IPS-18c (cell line): ENCODE results near the gene RBBP8NL.

Experiments used
- H3K4me3 ChIP-seq: 2 replicates; pipeline ENCODE4 v1.7.0; 2013; ENCODE audit warnings: low read depth, mild to moderate bottlenecking, low read length, moderate library complexity; ENCODE audit not compliant: insufficient read depth
- H3K9me3 ChIP-seq: one replicate; pipeline ENCODE4 v1.6.1; 2013; ENCODE audit warnings: mild to moderate bottlenecking, low read length, moderate library complexity; ENCODE audit not compliant: control insufficient read depth, insufficient read depth

The RBBP8NL gene

GRCh38 chr20:62367136-62367632, 60.2 kb downstream of the RBBP8NL start, which contains the start of gene LAMA5:
Gene LAMA5 (minus strand): TSS chr20:62367312. CDS start chr20:62367245, 67 bp downstream.
- Histone ChIP-seq H3K4me3 (peak within 1 kb of the TSS; percentile 88), H3K9me3 (no peaks in the 10 kb centered on the region)

GRCh38 chr20:62366370-62367135, 60.8 kb downstream of the RBBP8NL start:
- H3K4me3 ChIP-seq, result peak overlapping the region; percentile 88
- no peaks in the 10 kb centered on the region for H3K9me3 ChIP-seq

GRCh38 chr20:62365814-62366369, 61.4 kb downstream of the RBBP8NL start:
- peak overlapping the region; percentile 88 for H3K4me3 ChIP-seq
- no peaks in the 10 kb centered on the region for H3K9me3 ChIP-seq

- Histone ChIP-seq H3K9me3 (no peaks in the 10 kb centered on the region), H3K4me3 (peak overlapping the region; percentile 88)
These were observed 62.2 kb downstream of the RBBP8NL start for GRCh38 chr20:62364911-62365736.

GRCh38 chr20:62363920-62364851, 63.2 kb downstream of the RBBP8NL start:
- Histone ChIP-seq H3K9me3 (no peaks in the 10 kb centered on the region), H3K4me3 (no peak overlapping the region)

- peak overlapping the region; percentile 9; the same call in 1 of the 2 replicates for H3K4me3 ChIP-seq
These were observed 64.1 kb downstream of the RBBP8NL start for GRCh38 chr20:62362991-62363919.

GRCh38 chr20:62362590-62362940, 64.8 kb downstream of the RBBP8NL start:
- Histone ChIP-seq H3K9me3 (no peaks in the 10 kb centered on the region), H3K4me3 (peak overlapping the region; percentile 9; the same call in 1 of the 2 replicates)

More at GRCh38 chr20:62362991-62363919, 64.1 kb downstream of the RBBP8NL start:
- no peaks in the 10 kb centered on the region for H3K9me3 ChIP-seq

- H3K9me3 ChIP-seq, result no peaks in the 10 kb centered on the region
- H3K4me3 ChIP-seq, result peak overlapping the region; percentile 20
These were observed 65.3 kb downstream of the RBBP8NL start for GRCh38 chr20:62361799-62362589.

- Histone ChIP-seq H3K4me3 (peak overlapping the region; percentile 20; the same call in 1 of the 2 replicates), H3K9me3 (no peaks in the 10 kb centered on the region)
These were observed 66.2 kb downstream of the RBBP8NL start for GRCh38 chr20:62360854-62361798.
